NCI-H2196 (cell line): ENCODE measurements around the gene FOSL1.

Experiments
- DNase-seq: peaks from one replicate; lab custom pipeline; 2025; ENCODE audit not compliant: unreplicated experiment; lab: John Stamatoyannopoulos, UW

The FOSL1 gene

DNA sequence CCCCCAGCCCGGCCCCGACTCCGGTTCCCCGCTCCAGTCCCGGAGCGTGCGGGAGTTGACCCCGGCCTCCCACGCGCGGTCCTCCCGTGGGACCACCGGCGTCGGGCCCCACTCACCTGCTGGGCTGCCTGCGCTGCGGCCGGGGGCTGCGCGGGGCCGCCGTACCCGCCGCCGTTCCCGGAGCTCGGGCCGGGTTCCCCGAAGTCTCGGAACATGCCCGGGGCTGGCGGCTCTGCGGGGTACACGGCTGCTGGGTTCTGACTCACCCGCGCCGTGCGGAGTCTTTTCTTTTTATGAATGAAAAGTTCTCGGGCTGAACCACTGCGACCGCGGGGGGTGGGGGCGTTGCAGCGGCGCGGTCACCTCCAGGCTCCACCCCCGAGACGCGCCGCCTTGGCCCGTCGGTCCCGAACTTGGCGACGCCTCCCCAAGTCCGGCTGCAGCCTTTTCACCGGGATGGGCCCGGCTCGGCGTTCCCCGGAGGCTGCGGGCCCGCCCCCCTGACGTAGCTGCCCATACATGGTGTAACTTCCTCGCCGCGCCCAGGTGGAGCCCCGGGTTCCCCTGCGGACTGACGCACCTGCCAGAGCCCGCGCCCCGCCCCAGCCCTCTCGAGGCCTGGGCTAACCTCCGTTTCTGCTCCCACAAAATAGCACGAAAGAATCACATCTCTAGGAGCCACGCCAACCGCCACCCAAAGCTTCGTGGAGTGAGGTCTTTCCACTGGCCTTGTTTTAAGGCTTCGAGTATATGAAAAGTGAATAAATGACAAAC, at the start of gene FOSL1:
FOSL1 (minus strand) TSS at position 264 of the 774 bp plus-strand sequence; CDS start at position 215, 49 bp downstream.
- DNase-seq: peak; percentile 88

DNA sequence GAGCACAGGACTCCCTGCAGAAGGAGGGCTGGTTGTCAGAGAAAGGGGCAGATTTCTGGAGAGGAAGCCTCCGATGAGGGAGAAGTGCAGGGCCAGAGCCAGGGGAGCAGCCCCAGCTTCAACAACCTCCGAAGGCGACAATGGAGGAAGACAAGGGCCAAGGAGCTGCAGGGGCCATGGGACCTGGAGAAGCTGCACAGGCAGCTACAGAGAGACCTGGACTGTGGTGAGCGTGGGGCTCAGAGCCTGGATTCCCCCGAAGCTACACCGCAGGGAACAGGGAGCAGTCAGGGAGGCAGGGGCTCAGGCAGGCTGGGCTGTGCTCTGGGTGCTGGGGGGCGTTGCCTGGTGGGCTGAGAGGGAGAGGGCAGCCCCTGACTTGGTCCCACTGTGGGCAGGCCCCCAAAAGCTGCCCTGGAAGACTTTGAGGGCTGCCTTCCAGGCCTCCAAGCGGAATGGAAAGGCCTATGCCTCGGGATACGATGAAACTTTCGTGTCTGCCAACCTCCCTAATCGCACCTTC, 47.5 kb upstream of the FOSL1 start:
- DNase-seq: no peak

DNA sequence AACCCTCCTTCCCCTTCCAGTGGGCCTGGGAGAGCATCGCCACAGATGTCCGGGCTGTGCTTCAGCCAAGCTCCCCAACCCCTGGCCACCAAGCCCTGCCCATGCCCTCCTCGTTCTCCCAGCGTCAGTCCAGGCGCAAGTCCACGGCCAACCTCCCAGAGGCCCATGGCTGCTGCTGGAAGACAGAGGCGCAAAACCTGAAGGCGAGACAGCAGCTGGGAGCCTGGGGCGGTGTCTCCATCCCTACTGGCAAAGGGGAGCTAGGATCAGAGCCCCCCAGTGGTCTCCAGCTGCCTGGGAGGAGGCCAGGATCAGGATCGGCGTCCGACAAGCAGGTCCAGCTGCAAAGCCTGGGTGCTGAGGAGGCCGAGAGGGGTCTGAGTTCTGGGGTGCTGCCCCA, 46.9 kb upstream of the FOSL1 start:
- no peak for DNase-seq

DNA sequence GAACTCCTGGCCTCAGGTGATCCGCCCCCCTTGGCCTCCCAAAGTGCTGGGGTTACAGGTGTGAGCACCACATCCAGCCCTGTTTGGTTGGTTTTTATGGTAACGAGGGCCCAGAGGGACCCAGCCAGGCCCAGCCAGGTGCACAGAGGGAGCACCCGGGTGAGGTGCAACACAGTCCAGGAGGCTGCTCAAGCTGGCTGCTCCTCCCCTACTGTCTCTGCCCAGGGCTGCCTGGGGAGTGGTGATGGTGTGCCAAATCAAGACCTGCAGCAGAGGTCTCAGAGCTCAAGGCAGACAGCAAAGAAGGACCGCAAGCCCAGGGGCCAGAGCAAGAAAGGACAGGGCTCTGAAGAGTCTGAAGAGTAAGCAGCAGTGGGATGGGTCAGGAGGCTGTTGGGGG, 46.5 kb upstream of the FOSL1 start:
- DNase-seq: no peak

DNA sequence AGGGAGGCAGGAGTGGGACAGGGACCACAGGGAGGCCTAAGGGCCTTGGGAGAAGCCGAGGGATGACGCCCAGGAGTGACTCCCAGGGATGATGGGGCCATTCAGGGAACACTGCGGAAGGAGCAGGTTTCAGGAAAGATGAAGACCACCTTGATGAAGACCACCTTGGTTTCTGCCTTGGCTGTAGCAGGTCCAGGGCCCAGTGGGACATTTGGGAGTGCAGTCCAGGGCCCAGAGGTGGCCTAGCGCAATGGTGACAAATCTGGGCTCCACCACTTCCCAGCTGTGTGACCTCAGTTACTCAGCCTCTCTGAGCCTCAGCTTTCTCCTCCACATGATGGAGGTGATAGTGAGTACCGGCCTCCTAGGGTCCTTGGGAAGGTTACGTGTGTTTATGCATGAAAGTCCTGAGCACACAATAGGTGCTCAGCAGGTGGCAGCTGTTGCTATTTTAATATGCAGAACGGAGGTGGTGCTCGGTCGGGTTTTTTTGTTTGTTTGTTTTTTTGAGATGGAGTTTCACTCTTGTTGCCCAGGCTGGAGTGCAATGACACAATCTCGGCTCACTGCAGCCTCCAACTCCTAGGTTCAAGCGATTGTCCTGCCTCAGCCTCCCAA, 45.9 kb upstream of the FOSL1 start:
- no peak for DNase-seq

DNA sequence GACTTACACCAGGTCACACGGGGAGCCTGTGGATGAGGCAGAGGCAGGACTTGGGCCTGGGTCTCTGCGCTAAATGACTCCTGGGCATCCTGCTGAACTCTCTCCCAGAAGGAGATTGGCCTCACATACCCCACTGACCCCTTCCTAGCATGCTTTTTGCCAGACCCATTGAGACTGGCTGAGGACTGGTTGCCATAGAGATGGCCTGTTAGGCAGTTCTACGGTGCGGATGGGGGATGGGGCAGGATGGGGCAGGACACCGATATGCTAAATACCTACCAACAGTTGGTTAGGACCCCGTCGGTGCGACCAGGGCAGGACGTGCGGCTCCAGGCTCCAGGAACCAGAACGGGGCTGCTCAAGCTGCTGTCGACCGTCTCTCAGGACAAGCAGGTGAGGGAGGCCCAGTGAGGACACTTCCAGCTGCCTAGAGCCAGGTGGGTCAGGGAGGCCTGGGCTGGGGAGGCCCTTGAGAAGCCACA, 45.3 kb upstream of the FOSL1 start, which contains the start of gene TSGA10IP:
TSGA10IP (plus strand) TSS at position 51 of the 482 bp plus-strand sequence; CDS start at position 247, 196 bp downstream.
- no peak for DNase-seq

DNA sequence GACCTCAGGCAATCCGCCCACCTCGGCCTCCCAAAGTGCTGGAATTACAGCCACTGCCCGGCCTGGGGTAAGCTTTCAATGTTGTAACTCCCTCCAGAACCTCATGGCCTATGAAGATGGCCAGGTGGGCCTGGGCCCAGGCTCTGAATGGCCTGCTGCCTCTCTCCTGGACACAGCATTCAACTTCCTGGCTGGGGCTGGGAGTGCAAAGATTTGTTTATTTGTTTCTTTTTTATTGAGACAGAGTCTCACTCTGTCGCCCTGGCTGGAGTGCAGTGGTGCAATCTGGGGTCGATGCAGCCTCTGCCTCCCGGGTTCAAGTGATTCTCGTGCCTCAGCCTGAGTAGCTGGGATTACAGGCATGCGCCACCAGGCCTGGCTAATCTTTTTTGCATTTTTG, 44.6 kb upstream of the FOSL1 start:
- no peak for DNase-seq

DNA sequence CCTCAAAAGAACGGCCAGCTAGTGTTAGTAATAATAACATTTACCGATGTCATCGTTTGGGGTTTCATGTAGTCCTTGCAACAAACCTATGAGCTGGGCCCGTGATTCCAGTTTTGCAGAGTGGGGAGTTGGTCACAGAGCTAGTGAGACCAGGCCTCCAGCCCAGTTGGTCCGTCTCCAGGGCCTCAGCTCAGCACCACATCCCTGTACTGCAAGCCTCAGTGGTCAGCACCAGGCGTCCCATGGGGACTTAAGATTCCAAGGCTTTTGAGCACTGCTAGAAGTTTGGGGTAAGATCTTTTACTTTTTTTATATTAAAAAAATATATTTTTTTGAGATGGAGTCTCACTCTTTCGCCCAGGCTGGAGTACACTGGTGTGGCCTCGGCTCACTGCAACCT, 44.0 kb upstream of the FOSL1 start:
- DNase-seq: no peak

DNA sequence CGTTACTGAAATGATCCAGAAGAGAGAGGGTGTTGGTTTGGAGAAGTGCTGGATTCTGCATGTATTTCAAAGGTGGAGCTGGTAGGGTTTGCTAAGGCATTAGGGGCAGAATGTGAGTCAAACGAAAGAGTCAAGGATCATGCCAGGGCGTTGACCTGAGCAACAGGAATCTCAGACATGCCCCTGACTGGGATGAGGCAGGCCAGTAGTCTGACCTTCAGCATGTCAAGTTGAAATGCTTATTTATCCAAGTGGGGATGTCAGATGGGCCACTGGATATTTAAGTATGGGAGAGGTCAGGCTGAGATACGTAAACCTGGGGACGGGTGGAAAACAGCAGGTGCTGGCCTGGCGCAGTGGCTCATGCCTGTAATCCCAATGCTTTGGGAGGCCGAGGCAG, 42.3 kb upstream of the FOSL1 start:
- DNase-seq: no peak

DNA sequence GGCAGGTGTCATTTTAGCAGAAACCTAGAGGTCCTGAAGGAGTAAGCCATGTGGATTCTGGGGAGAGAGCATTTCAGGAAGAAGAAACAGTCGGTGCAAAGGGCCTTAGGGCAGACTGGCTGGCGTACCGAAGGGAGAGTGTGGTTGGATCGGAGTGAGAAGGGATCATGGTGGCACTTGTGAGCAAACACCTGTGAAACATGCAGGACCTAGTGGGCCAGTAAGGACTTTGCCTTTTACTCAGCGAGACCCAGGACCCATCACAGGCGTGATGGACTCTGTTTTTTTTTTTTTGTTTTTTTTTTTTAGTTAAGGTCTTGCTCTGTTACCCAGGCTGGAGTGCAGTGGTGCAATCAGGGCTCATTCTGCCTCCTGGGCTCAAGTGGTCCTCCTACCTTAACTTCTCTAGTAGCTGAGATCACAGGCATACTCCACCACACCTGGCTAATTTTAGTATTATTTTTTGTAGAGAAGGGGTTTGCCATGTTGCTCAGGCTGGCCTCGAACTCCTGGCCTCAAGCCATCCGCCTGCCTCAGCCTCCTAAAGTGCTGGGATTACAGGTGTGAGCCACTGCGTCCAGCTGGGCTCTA, 41.6 kb upstream of the FOSL1 start:
- DNase-seq: no peak

DNA sequence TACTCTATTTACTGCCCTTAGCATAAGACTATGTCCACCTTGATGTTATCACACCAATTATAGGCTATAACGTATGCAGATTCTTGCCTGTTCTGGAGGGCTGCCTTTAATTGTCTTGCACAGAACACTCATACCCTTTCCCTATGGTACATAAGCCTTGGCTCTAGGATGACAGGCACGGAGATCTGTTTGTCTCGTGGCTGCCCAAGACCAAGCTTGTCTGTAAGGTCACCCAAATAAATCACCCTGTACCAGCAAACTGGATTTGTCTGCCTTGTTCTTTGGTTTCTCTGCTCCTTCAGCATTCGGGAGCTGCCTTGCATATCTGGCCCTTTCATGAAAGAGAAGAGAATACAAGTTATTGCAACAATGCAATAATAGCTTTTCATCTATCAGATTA, 37.6 kb upstream of the FOSL1 start:
- DNase-seq: no peak

DNA sequence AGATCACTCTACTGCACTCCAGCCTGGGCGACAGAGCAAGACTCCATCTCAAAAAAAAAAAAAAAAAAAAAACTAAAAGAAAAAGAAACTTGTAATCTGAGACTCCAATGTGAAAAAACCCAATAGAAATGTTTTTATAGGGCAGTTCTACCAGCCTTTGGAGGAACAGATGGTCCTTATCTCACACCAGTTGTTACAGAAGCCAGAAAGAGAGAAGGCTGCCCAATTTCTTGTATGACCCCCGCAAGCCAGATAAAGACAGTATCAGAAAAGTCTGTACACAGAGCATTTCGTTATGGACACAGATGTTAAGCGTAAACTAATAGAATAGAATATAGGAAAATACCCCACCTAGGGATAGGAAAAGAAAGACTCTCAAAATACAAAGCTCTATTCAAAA, 33.8 kb upstream of the FOSL1 start:
- DNase-seq: no peak

DNA sequence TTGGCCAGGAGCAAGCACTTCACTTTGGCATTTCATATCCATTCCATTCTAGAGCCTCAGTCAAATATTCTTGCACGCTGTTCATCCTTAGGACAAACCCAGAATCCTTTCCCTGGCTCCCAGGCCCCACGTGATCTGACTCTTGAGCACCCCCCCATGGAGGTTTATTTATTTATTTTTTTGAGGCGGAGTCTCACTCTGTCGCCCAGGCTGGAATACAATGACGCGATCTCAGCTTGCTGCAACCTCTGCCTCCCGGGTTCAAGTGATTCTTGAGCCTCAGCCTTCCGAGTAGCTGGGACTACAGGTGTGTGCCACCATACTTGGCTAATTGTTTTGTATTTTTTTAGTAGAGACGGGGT, 32.4 kb upstream of the FOSL1 start:
- no peak for DNase-seq

DNA sequence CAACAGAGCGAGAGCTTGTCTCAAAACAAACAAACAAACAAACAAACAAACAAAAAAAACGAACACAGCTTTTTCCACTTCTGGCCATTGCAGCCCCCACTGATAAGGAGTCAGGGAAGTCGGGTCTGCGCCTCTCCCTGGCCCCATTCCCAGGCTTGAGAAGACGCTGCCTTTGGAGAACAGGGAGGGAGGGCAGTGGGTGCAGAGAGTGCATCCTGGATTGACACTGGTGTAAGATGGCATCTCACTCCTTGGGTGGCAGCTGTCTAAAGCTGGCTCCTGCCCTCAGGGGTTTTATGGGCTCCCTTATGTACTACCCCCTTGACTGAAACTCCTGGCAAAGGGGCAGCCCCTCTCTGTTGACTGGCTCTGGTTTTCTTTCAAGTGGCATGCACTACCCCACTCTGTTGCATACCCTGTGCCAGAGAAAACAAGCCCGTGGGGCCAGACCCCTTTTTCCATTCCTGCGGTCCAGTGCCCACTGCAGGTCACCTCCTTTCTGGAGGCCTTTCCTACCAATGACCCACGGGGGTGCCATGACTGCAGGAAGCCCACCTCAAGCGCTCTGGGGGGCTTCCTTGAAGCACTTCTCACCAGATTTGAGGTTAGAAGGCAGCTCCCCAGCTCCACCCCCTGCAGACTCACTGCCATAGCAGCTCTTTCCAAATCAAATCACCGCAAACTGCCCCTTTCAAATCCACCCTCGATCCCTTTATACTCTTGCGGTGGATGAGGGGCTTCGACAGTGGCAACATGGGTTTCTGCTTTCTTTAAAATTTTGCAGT, 31.8 kb upstream of the FOSL1 start:
- no peak for DNase-seq

DNA sequence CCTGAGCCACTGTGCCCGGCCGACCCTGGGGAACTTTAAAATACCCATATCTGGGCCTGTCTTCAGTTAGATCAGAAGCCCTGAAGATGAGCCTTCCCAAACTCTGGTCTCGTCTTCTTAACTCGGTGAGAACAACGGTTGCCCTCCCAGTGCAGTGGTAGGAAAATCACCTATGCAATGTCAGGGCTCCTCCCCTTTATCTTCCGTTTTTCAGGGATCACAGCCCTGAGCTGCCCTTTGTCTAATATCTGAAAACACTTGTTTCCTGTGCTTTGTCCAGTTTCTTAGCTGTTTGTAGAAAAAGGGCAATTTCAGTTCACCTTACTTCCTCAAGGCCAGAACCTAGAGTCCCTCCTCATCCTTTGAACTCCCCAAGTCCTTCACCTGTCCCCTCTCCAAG, 28.5 kb upstream of the FOSL1 start:
- no peak for DNase-seq

DNA sequence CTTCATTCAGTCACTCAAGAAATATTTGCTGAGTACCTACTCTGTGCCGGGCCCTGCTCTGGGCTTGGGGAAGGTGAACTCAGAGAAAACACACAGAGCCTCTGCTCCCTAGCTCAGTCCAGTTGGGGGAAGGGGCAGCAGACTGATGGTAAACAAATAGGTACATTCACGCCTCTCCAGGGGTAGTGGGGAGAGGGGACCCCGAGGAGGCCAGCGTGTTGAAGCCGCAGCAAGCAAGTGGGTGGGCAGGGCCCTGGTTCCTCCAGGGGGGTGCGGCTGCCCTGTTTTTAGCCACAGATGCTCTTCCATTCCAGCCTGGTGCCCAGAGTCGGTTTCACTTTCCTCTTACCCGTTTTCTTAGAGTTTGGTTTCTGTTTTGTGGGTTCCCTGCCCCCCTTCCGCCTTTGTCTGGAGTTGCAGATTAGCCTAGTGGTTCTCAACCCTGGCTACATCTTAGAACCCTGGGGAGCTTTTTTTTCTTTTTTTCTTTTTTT, 27.8 kb upstream of the FOSL1 start:
- no peak for DNase-seq

DNA sequence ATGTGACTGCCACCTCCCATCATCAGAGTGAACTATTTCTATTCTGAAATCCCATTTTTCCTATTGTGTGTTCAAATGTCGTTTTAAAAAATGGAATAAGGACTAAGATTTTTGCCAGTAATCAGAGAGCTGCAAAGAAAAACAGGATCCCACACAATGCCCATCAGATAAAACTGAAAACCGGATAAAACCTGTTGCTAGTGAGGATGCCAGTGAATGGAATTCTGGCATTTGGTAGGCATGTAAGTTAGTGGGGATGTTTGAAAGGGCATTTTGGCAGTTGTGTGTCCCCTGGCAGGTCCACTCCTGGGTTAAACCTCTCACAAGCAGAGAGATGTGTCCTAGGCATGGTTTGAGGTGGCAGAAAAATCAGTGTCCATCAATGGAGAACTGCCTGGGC, 25.2 kb upstream of the FOSL1 start:
- DNase-seq: no peak

DNA sequence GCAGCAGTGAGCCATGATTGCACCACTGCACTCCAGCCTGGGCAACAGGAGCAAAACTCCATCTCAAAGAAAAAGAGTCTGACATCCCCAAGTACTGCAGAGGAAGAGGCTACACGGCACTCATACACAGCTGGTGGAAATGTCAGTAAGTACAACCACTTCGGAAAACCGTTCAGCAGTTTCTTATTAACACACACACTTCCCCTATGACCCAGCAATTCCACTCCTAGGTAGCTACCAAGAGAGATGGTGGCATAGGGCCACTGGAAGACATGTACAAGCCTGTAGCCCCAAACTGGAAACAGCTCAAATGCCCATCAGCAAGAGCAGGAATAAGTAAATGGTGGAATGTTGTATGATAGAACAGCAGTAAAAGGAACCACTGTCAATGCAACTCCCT, 22.4 kb upstream of the FOSL1 start:
- DNase-seq: no peak

DNA sequence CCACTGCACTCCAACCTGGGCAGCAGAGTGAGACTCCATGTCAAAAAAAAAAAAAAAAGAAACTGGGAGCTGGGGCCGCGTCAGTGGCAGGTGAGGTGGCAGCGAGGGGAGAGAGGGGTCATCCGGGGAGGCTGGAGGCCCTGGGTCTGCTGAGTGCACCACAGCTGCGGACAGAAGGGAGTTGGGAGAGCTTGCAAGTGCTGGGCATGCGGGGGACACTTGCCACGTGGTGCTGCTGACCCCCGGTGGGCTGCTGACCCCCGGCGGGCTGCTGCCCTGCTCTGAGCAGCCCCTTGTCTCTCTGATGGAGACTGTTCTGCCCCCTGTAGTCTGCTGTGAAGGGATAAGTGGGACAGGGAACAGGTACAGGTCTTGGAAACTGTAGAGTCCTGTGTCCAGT, 21.7 kb upstream of the FOSL1 start:
- no peak for DNase-seq

DNA sequence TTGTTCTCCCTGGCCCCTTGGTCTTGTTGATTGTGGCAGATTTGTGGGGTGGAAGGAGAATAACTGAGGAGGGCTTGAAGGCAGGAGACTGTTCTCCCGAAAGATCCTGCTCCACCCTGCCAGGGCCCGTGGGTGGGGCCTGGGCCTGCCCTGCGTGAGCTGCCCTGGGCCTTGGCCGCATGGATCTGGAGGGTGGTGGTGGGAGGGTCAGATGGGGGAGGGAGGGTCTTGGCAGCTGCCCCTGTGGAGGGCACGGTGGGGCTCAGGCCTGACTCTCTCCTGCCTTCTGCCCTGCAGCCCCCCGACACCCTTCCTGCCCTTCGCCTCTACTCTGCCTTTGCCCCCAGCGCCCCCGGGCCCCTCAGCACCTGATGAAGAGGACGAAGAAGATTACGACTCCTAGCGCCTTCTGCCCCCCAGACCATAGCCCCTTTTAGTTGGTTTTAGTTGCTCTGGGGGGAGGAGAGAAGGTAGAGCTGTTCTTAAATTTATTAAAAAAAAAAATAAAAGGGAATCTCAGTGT, 20.9 kb upstream of the FOSL1 start:
- no peak for DNase-seq

DNA sequence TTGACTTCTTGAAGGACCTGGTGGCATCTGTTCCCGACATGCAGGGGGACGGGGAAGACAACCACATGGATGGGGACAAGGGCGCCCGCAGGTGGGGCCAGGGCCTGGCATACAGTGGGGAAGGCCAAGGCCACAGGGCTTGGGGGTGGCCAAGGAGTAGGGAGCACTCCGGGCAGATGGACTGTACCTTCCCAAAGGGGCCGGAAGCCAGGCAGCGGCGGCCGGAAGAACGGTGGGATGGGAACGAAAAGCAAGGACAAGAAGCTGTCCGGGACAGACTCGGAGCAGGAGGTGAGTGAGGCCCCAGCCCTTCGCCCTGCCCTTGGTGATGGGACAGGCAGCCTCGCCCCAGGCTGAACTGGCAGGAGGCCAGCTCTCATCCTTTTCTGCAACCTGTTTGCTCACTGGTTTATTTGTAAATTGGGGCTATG, 20.2 kb upstream of the FOSL1 start:
- DNase-seq: no peak
